Stimulated activated CD8-positive, alpha-beta memory T cell treated with anti-CD3 and anti-CD28 coated beads, Interleukin-12 subunit alpha, Interleukin-12 subunit beta, amount 100 ng/mL, for 1 hour (primary cell): ENCODE data around the gene MBNL3.

ENCODE experiments used
- DNase-seq: peaks from one replicate; pipeline ENCODE4 v3.0.0-alpha.2; 2020; ENCODE audit warnings: low read depth

MBNL3 gene

DNA sequence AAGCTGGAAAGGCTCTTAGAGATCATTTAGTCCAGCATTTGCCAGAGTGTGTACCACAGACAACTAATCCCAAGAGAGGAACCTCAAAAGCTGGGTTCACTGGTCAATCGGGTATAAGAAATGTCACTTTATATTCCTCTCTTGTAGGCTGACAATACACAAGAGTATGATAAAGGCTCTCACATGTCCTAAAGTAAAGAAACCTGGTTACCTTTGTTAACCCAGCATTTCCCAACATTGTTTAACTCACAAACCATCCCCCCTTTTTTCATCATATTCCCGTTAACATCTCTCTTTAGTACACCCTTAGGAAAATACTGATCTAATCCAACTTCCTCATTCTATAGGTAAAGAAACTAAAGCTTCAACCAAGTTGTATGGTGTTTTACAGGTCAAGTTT, 74.4 kb downstream of the MBNL3 start:
- DNase-seq = no peak

- no peak for DNase-seq
These were observed 75.4 kb downstream of the MBNL3 start for GRCh38 chrX:132413459-132413858.

GRCh38 chrX:132412208-132412607, 76.6 kb downstream of the MBNL3 start:
- DNase-seq = no peak

- no peak for DNase-seq
These were observed 77.4 kb downstream of the MBNL3 start for GRCh38 chrX:132411310-132411977.

GRCh38 chrX:132409780-132410556, 78.9 kb downstream of the MBNL3 start:
- DNase-seq = no peak

DNA sequence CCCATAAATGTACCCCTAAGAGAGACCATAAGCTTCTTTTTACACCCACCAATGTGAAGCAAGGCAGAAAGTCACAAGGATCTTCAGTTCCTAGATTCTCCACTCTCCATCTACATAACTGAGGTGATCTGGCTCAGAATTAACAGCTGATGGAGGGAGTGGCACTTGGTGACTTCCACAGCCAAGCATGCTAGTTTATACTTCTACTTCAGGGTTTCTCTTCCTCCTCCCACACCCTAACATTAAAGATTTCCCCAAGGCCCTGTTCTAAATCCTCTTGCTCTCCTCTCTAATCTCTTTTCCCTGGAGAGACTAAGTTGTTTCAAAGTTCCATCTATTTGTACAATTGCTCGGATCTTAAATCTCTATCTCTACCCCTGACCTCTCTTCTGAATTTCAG, 81.1 kb downstream of the MBNL3 start:
- no peak for DNase-seq

- no peak for DNase-seq
These were observed 82.7 kb downstream of the MBNL3 start for GRCh38 chrX:132406106-132406505.

DNA sequence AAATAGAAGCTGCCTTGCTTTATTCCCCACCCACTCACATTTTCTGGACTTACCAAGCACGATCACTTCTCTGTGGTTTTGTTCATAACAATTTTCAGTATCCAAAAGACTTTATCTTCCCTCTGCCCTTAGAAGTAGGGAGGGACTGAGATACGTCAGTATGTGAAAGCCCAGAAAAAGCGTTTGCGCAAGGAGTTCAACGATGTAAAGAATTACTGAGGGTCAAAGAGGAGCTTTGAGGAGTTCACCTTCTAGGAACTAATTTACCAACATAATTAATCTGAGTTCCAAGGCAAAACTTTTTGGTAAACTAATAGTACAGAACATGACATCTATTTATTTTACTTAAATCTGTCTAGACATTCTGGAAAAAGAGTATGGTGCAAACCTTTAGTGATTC, 84.6 kb downstream of the MBNL3 start:
- DNase-seq = no peak

DNA sequence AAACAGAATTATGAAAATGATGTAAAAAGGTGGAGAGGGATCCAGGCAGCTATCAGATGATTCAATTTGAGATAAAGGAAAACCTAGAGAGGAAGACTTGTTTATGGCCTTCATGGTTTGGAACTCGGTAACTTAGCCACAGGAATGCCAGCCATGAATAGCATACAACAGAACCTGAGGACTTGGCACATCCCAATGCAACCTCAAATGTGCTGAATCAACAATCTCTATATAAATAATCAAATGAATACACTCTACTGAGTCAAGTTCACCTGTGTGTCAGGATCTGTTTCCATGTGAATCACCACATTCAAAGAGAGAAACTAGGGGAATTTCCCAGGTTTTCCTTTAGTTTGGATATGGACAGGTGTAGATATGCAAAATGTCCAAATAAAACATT, 86.9 kb downstream of the MBNL3 start:
- DNase-seq = no peak

DNA sequence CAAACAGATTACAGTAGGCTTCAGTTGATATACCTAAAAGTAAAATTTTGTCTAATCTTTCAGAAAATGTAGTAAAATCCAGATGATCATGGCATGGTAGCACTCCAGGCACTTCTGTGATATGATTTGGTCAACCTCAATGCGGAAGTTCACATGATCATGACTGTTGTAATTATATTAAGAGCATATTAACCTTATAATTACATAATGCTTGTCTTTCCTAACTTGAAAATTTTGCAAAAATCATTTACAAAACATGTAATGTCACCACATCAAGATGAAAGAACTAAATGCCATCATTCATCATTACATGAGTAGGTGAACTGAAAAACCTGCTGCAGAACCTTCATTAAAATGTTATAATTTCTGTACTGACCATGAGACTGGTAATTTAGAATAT, 88.1 kb downstream of the MBNL3 start:
- DNase-seq = no peak

DNA sequence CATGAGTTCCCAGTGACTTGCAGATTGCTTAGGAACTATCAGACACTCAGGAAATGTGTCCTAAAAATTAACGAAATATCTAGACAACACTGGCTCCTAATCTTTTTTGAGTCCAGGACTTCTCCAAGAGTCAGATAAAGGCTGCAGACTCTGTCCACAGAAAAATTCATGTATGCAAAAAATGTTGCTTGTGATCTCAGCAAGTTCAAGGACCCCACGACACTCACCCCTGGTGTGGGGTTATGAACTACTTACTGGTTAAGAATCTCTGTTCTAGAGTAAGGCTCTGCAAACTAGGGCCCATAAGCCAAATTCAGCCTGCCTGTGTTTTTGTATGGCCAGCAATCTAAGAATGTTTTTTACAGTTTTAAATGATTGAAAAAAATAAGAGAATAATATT, 93.2 kb downstream of the MBNL3 start:
- DNase-seq = no peak

GRCh38 chrX:132395026-132395425, 93.8 kb downstream of the MBNL3 start:
- DNase-seq = no peak

GRCh38 chrX:132394591-132394990, 94.2 kb downstream of the MBNL3 start:
- DNase-seq = no peak

- DNase-seq = no peak
These were observed 94.8 kb downstream of the MBNL3 start for GRCh38 chrX:132393992-132394391.

GRCh38 chrX:132393485-132393884, 95.4 kb downstream of the MBNL3 start:
- no peak for DNase-seq

GRCh38 chrX:132393085-132393484, 95.8 kb downstream of the MBNL3 start:
- DNase-seq = no peak

GRCh38 chrX:132390792-132391191, 98.0 kb downstream of the MBNL3 start:
- DNase-seq = no peak

DNA sequence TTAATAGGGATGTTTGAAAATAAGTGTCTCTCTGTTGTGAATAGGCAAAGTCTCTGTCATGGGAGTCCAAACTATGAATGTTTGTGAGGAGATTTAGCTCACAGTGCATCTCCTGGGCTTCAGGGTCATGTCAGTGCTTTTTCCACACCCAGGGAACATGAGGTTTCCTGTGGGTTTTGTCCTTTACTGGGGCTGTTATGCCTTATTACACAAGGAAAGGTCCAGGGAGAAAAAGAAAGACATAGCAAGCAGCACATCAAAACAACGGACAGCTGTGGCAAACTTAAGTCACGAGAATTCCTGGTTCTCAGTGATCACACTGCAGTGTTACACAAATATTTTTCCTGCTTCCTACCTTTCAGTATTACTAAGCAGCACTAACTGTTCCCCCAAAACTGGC, 99.4 kb downstream of the MBNL3 start:
- no peak for DNase-seq

GRCh38 chrX:132388371-132388770, 100.5 kb downstream of the MBNL3 start:
- DNase-seq = no peak

GRCh38 chrX:132384301-132384700, 104.5 kb downstream of the MBNL3 start:
- no peak for DNase-seq

GRCh38 chrX:132382068-132382467, 106.8 kb downstream of the MBNL3 start:
- DNase-seq = no peak

DNA sequence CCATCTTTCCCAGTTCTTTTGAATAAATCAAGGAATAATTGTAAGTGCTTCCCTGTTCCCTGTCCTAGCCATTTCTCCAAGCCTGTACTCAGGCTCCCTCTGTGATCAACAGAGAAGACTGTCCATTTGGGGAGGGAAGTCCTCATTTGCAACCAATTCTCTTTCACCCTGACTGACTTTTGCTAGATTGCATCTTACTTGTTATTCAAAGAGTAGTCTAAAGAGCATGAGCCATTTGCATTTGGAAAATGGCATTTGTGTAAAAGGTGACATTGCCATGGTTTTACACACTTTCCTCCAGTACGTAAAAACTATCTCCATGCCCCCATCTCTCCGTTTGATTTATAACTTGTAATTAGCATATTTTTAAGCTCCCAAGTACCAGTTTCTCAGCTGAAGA, 110.6 kb downstream of the MBNL3 start:
- DNase-seq = no peak

- DNase-seq = no peak
These were observed 112.9 kb downstream of the MBNL3 start for GRCh38 chrX:132375941-132376340.

GRCh38 chrX:132373610-132374009, 115.2 kb downstream of the MBNL3 start:
- no peak for DNase-seq
